Lung (tissue), 12 donors: Measurements from ENCODE around the gene CCL4. TPM values are rescaled to one million over a fixed set of nuclear protein-coding genes. Genes with fewer than 3 reads are reported as not detected.
"Not testable (repeated sequence)": the region's sequence is repeated elsewhere in the genome, so short reads cannot be mapped to it uniquely, and the experiment has no call there.

Experiments
- ATAC-seq: fragments of 200-7000 bp; cut with Tn5 transposase; one replicate; pipeline ENCODE4 v1.9.1; 2020; ENCODE audit warnings: moderate number of reproducible peaks; ENCODE audit not compliant: insufficient read depth, low FRiP score
- DNase-seq, 3 donors: peaks; one replicate each; pipeline ENCODE4 v3.0.0-alpha.2; 2013 to 2017
- H3K27ac ChIP-seq, 2 donors: one replicate each; pipeline ENCODE4 v1.5.1; 2013; ENCODE audit warnings: mild to moderate bottlenecking in 2 of 2, moderate library complexity in 2 of 2, control low read depth in 1 of 2, inconsistent platforms in 1 of 2, low read depth in 1 of 2, low read length in 1 of 2
- H3K27me3 ChIP-seq, 3 donors: one replicate each; pipeline ENCODE4 v1.5.1; 2013; ENCODE audit warnings: low read length in 2 of 3; ENCODE audit not compliant: control insufficient read depth in 3 of 3, insufficient read depth in 3 of 3
- H3K36me3 ChIP-seq, 4 donors: one replicate each; pipeline ENCODE4 v1.5.1; 2013; ENCODE audit warnings: low read length in 4 of 4, mild to moderate bottlenecking in 1 of 4, moderate library complexity in 1 of 4; ENCODE audit not compliant: control insufficient read depth in 4 of 4, insufficient read depth in 4 of 4
- H3K4me1 ChIP-seq, 5 donors: one replicate each; pipeline ENCODE4 v1.5.1; 2013; ENCODE audit warnings: low read length in 5 of 5, mild to moderate bottlenecking in 2 of 5, moderate library complexity in 1 of 5; ENCODE audit not compliant: control insufficient read depth in 5 of 5, insufficient read depth in 5 of 5
- H3K4me3 ChIP-seq: one replicate; pipeline ENCODE4 v1.5.1; 2013; ENCODE audit warnings: mild to moderate bottlenecking, control low read depth, moderate library complexity
- H3K9ac ChIP-seq, 2 donors: one replicate each; pipeline ENCODE4 v1.5.1; 2013; ENCODE audit warnings: low read length in 2 of 2, control low read depth in 1 of 2; ENCODE audit not compliant: insufficient read depth in 1 of 2
- H3K9me3 ChIP-seq, 4 donors: one replicate each; pipeline ENCODE4 v1.5.1; 2013; ENCODE audit warnings: low read length in 3 of 4, mild to moderate bottlenecking in 1 of 4, moderate library complexity in 1 of 4; ENCODE audit not compliant: control insufficient read depth in 4 of 4, insufficient read depth in 3 of 4
- CTCF ChIP-seq: IDR thresholded peaks from 2 replicates; pipeline ENCODE4 v1.5.1; 2012; ENCODE audit warnings: mild to moderate bottlenecking; ENCODE audit errors: control extremely low read depth, extremely low read depth
- WGBS, 2 donors: extraction: QIAGEN DNeasy Blood & Tissue Kit; methylation state at CpG; one replicate each; pipeline ENCODE4 v1.1.7; 2013; 5-methylcytosine and 5-hydroxymethylcytosine counted together
- polyA plus RNA-seq, 2 donors: library from polyadenylated mRNA; stranded (reverse); fragments of 200-250 nt; gene quantifications; one replicate each; pipeline ENCODE4 v1.2.1, GENCODE V29; 2013
- total RNA-seq, 2 donors: library from RNA; depleted of rRNA in 1 of 2; stranded (reverse); fragments of >200 nt in 1 of 2; gene quantifications; one replicate each; pipeline ENCODE4 v1.2.1, GENCODE V29; 2014 to 2021
- donor health status: control.
- donor health status: control.
- donor health status: Bipolar disorder and iron deficiency.
- donor health status: healthy.
- donor health status: DM: yes; HTN: yes; CAD: no.

CCL4 gene
- total and polyA plus RNA-seq, 4 donors = 8.3 to 502 (median 21.1) TPM

GRCh38 chr17:36071751-36072150 lies 31.9 kb upstream of the CCL4 start:
- DNase-seq = no peak
- WGBS, 2 donors = 72 to 91% methylated on average over 2 of the region's 2 CpGs

GRCh38 chr17:36072431-36073121 lies 31.1 kb upstream of the CCL4 start:
- 34 to 37% methylated on average over 12 of the region's 12 CpGs for WGBS, 2 donors
- H3K27ac ChIP-seq = no peak overlapping the region
- peaks cover 0 to 2% (median 0%) of the 10 kb centered on the region in 5 donors for H3K4me1 ChIP-seq
- DNase-seq (peak; percentile 24 to 32 (median 29)), ATAC-seq (no peak)
- TF ChIP-seq CTCF = peak; percentile 52
- H3K4me3 ChIP-seq = no peak overlapping the region
- no peak overlapping the region for H3K9ac ChIP-seq
- peaks cover 0 to 2% (median 0%) of the 10 kb centered on the region in 3 donors for H3K27me3 ChIP-seq
- no peaks in the 10 kb centered on the region for H3K36me3 ChIP-seq
- peaks cover 0 to 2% (median 0%) of the 10 kb centered on the region in 4 donors for H3K9me3 ChIP-seq

More at GRCh38 chr17:36071751-36072150, 31.9 kb upstream of the CCL4 start:
- Histone ChIP-seq H3K4me3 (no peak overlapping the region), H3K4me1 (peaks cover 0 to 2% (median 0%) of the 10 kb centered on the region in 5 donors), H3K9me3 (no peaks in the 10 kb centered on the region), H3K9ac (no peak overlapping the region), H3K27ac (no peak overlapping the region), H3K36me3 (no peaks in the 10 kb centered on the region), H3K27me3 (peaks cover 0 to 2% (median 0%) of the 10 kb centered on the region in 3 donors)
- TF ChIP-seq CTCF = no peak
- ATAC-seq = no peak

- no peak overlapping the region for H3K9ac ChIP-seq
- H3K27ac ChIP-seq = no peak overlapping the region
- H3K27me3 ChIP-seq = peaks cover 0 to 2% (median 0%) of the 10 kb centered on the region in 3 donors
- peaks cover 0 to 2% (median 0%) of the 10 kb centered on the region in 4 donors for H3K9me3 ChIP-seq
- no peak for ATAC-seq
- DNase-seq = no peak
- H3K36me3 ChIP-seq = no peaks in the 10 kb centered on the region
- peaks cover 0 to 2% (median 0%) of the 10 kb centered on the region in 5 donors for H3K4me1 ChIP-seq
- H3K4me3 ChIP-seq = no peak overlapping the region
- 77 to 85% methylated on average over 1 of the region's 1 CpG for WGBS, 2 donors
- TF ChIP-seq CTCF = no peak
These were observed 29.3 kb upstream of the CCL4 start for GRCh38 chr17:36074365-36074764.

GRCh38 chr17:36081681-36082471 lies 21.8 kb upstream of the CCL4 start:
- DNase-seq, H3K4me1 ChIP-seq, H3K36me3 ChIP-seq, H3K27me3 ChIP-seq, H3K4me3 ChIP-seq, H3K9me3 ChIP-seq, ATAC-seq, H3K27ac ChIP-seq, H3K9ac ChIP-seq: not testable (repeated sequence)
- WGBS, 2 donors = 76 to 79% methylated on average over 5 of the region's 5 CpGs

GRCh38 chr17:36082482-36083120 lies 21.0 kb upstream of the CCL4 start:
- H3K36me3 ChIP-seq, H3K4me3 ChIP-seq, H3K4me1 ChIP-seq, H3K9me3 ChIP-seq, H3K27ac ChIP-seq, H3K27me3 ChIP-seq, H3K9ac ChIP-seq: not testable (repeated sequence)
- DNase-seq (peak in 2 of 3 donors; percentile 24), ATAC-seq (peak; percentile 62)
- 33 to 42% methylated on average over 7 to 8 of the region's 8 CpGs for WGBS, 2 donors
